Right renal cortex interstitium (tissue), 3 donors: ENCODE measurements around the gene VWA8. TPM values are rescaled to one million over a fixed set of nuclear protein-coding genes. Genes with fewer than 3 reads are reported as not detected.
"Not testable (repeated sequence)": the region's sequence is repeated elsewhere in the genome, so short reads cannot be mapped to it uniquely, and the experiment has no call there.

Experiments used
- DNase-seq, 3 donors: peaks; one replicate each; pipeline ENCODE4 v3.0.0-alpha.2; 2013; ENCODE audit warnings: low read depth in 3 of 3, low spot score in 2 of 3
- polyA plus RNA-seq, 3 donors: library from polyadenylated mRNA; unstranded; fragments of 120-200 nt; gene quantifications; one replicate each; pipeline ENCODE4 v1.2.1, GENCODE V29; 2013; ENCODE audit not compliant: insufficient read length in 3 of 3

VWA8 gene
- polyA plus RNA-seq, 3 donors: 20.5 to 23.8 (median 21.5) TPM

DNA sequence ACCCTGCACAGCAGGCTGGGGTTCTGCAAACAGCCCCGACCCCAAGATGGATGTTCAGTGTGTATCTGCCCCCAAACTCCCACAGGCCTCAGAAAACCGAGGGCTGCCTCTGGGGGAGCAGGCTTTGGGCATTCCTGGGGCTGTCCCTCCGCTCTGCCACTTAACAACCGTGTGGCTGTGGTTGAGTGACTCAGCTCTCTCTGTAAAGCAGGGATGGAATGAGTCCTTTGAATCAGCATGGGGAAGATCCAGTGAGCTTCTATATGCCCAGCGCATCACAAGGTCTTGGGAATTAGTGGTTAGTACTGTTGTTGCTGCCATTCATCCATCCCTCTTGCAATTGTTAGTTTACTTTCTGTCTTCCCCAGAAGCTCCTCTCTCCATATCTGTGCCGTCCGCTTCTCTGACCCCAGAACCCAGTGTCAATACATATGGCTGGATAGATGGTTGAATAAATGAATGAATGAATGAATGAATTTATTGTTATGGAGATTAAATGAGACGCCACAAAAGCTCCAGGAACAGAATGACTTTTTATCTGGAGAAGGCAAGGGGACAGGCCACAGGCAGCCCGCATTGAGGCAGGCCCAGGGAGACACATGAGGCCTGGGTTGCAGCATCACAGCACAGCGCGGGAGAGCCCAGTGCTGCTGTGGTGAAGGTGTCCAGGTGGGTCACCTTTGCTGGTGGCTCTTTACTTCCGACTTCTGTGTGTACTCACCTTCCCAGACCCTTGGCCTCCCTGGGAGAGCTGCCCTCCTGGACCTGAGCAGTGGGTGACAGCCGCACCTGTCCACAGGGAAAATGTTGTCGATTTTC lies 414.3 kb downstream of the VWA8 start:
- no peak for DNase-seq

DNA sequence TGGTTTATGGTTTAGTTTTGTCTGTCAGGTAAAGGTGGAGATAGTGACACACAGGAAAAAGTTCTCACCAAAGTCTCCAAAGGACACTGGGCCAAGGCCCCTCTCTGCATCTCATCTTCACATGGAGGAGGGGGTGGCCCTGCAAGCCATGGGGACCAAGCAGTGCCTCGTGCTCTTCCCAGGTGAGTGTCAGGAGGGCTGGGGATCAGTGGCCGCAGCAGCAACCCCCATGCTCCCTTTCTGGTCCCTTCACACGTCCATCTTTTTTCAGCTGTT lies 415.5 kb downstream of the VWA8 start:
- no peak for DNase-seq

DNA sequence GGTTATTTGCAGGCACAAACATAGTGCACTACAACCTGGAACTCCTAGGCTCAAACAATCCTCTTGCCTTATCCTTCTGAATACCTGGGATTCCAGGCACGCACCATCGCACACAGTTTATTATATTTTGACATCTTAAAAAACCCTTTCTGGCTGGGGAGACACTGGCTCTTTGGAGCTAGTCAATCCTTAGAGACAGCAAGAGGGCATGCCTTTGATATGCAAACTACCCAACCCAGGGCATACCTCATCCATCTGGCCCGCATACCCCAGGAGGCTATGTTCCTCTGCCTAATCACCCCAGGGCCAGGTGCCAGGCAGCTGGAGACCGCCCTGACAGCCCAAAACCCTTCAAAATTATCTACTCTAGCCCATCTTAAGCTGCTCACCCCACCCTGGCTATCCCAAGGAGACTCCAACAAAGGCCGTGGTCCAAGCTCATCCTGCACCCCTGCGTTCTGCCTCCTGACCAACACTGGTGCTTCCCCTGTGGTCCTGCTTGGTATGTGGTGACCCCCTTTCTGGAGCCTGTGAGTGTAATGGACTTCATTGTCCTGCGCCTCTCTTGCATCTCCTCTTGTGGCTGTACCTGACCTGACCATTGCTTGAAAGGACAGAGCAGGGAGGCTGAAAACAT lies 417.1 kb downstream of the VWA8 start:
- no peak for DNase-seq

DNA sequence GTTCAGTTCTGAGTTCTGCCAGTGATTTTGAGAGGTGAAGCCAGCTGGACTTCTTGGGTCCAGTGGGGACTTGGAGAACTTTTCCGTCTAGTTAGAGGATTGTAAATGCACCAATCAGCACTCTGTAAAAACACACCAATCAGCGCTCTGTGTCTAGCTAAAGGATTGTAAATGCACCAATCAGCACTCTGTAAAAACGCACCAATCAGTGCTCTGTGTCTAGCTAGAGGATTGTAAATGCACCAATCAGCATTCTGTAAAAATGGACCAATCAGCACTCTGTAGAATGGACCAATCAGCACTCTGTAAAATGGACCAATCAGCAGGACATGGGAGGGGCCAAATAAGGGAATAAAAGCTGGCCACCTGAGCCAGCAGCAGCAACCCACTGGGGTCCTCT lies 418.1 kb downstream of the VWA8 start:
- not testable (repeated sequence) for DNase-seq

DNA sequence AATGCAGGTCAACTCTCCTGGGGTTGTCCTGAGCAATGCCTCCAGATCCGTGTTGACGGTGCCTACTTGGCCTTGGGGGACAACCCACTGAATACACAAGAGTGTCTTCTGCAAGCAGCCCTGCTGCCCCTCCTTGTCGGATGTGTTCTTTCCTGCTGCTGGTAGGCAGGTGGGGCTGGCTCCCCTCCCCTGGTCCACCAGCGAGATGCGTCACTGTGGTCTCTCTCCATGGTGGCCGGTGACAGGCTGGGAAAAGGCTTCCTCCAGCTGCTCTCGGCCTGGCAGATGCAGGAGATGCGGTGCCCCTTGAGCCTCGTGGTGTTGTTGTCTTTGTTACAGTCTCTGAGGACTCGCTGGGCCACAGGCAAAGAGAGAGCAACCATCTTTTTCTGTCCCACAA lies 418.6 kb downstream of the VWA8 start:
- no peak for DNase-seq

DNA sequence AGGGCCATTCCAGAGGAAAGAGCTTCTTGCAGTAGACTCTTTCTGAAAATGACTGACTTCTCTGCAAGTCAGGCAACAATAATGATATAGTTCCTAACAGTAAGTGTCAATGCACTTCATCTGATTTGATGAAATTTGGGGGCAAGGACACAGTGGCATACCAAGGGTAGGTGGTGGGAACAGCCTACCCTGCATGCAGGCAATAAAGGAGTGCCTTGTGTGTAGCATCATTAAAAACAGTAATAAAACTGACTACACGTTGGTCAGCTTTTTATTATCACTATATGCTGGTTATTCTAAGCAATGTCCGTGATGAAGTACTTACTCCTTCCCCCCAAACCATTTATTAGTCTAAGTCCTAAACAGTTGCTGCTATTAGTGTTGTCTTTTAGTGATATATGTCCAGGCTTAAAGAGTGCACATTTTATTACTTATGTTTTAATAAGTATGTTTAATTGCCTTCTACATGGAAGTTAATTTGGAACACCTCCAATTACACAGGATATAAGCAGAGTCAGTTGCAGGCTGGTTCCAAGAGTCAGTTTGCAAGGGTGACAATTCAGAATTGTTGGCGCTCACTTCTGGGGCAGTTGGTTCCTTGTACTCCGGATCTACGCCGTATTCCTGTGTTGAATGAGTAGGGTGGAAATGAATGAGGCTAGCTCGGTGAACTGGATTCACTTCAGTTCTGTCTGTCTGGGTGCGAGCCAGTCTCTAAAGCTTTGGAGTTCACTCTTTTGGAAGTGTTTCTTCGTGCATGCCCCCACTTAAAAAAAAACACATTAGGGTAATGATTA lies 419.6 kb downstream of the VWA8 start:
- no peak for DNase-seq

DNA sequence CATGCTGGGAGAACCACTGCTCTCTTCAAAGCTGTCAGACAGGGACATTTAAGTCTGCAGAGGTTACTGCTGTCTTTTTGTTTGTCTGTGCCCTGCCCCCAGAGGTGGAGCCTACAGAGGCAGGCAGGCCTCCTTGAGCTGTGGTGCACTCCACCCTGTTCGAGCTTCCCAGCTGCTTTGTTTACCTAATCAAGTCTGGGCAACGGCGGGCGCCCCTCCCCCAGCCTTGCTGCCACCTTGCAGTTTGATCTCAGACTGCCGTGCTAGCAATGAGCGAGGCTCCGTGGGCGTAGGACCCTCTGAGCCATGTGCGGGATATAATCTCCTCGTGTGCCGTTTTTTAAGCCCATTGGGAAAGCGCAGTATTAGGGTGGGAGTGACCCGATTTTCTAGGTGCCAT lies 420.7 kb downstream of the VWA8 start:
- DNase-seq: not testable (repeated sequence)

DNA sequence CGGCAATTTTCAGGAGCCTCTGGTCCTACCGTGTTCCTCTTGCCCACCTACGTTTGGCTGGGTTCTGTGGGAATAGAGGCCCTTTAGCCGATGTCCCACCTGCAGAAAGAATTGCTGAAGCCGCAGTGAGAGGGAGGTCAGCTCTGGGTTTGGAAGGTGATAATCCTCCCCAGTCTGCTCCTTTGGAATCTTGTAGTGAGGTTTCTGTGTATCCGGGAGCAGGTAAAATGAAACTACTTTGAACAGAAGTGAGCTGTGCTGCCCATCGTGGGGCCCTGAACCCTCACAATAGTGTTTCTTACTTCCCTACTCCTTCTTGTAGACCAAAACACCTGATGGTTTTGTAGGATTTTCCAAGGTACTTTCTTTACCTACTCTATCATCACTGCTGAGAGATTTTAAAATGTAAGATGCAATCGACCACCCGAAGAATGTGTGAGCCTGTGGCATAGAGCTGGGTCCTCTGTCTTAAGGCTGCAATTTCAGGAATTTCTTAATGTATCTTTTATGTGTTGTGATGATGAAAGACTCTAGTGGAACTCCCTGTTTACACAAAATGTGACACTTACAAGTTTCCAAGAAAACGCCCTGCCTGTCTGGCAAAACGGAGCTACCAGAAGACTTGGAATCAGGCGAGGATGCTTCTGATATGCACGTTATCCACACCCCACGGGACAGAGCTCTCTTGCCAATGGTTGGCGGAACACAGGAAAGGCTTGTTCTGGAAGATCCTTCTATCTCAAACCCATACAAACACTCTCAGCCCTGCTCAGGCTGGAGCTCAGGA lies 427.4 kb downstream of the VWA8 start:
- DNase-seq: no peak

DNA sequence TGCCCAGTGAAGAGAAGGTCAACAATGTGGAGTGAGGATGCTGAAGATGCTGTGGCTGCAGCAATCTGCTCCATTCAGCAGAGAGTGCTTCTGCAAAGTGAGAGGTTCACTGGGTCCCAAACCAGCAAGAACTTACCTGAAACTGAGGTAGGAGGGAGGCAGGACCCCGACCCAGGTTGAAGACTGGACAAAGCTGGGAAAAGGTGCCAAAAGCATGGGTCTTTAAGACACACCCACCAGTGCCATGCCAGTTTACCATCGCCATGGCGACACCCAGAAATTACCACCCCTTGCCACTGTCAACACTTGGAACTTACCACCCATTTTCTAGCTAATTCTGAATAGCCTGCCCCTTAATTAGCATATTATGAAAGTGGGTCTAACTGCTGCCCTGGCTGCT lies 432.9 kb downstream of the VWA8 start:
- DNase-seq: no peak

DNA sequence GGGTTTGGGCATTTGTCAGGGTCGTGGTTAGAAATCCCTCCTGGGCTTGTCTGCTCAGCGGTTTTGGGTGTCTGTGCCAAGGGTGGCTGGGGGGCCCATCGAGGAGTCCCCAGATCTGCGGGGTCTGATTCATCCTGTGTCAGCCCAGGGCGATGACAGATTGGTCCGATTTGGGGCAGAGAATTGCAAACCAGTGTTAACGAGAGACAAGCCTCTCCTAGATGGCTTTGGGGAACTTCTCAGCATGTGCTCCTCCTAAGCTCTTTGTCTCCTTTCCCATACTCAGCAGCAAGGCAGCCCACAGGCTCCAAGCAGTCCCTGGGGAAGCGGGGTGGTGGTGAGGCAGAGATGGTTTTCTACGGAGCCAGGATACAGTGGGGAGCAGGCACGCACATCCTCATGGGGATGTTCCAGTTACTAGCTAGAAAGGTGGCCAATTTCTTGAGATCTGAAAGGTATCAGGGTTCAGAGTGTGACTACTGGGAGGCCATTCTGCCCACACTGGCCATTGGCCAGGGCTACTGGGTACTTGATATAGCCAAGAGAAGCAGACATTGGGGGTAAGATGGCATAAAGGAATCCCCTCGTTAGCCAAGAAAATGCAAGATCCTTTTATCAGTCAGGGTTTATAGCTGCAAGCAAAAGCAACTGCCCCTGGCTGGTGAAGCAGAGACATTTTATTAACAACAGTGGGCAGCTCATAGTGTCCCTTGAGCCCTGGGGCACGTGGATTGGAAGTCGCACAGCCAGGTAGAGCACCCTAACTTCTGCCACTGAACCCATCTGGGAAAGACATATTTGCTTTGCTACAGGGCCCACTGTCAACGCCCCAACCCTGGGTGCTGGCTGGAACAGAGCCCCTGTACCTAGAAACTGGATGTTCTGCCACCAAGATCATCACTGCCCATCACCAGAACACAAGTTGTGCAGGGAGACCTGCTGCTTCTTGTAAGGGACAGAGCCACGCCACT lies 440.0 kb downstream of the VWA8 start:
- no peak for DNase-seq

DNA sequence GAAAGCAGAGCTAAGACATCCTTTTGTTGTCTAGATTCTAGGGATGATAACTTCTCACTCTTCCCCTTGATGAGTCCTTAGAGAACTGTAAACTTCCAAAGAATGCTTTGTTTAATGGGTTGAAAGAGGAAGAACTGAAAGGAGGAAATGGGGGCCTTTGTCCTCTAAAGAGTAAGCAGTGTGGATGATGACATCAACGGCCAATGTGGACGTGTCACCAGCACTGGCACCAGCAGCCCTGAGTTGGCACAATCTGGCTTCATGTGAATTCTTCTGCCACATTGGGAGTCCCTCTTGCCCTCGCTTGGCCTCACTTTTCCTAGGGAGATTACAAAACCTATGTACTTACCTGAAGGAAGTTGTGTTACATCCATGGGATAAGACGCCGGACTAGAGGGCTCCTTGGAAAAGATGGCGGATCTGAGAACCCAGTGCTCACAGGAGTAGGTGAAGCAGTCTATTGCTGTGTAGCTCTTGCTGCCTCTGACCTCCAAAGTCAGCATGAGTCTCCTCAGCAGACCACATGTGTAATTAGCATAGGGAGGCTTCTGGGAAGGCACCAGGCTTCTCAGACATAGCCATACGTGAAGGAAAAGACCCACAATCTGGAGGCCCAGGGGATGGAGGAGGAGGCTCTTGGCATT lies 440.8 kb downstream of the VWA8 start:
- DNase-seq: no peak

Other genes with a start within 250 kb of the VWA8 start
- gene DGKH, start 87.5 kb upstream of the VWA8 start, polyA plus RNA-seq: 1 to 10 TPM; 4.7 to 6.2 (median 5.7) TPM